Right cardiac atrium (tissue), 5 donors: ENCODE data around the gene FRMD3. TPM values are rescaled to one million over a fixed set of nuclear protein-coding genes. Genes with fewer than 3 reads are reported as not detected.

Experiments
- ATAC-seq, 2 donors: fragments of 200-7000 bp; cut with Tn5 transposase; one replicate each; pipeline versions ENCODE4 v1.8.0 to v1.9.1; 2020; ENCODE audit warnings: moderate library complexity in 2 of 2, mild to moderate bottlenecking in 1 of 2
- DNase-seq, 3 donors: peaks; one replicate each; pipeline ENCODE4 v3.0.0-alpha.2; 2020
- H3K27ac ChIP-seq: one replicate; pipeline ENCODE4 v1.5.1; 2013; ENCODE audit warnings: mild to moderate bottlenecking, low read length, control low read depth, moderate library complexity
- H3K27me3 ChIP-seq: one replicate; pipeline ENCODE4 v1.6.1; 2013; ENCODE audit not compliant: control insufficient read depth, insufficient read depth
- H3K4me1 ChIP-seq: one replicate; pipeline ENCODE4 v1.6.1; 2013; ENCODE audit warnings: low read length; ENCODE audit not compliant: control insufficient read depth, insufficient read depth
- H3K4me3 ChIP-seq: one replicate; pipeline ENCODE4 v1.5.1; 2013; ENCODE audit warnings: low read length, control low read depth
- H3K9me3 ChIP-seq: one replicate; pipeline ENCODE4 v1.6.1; 2013; ENCODE audit warnings: low read length; ENCODE audit not compliant: control insufficient read depth
- WGBS: extraction: QIAGEN DNeasy Blood & Tissue Kit; methylation state at CpG from one replicate; pipeline ENCODE4 v1.1.7; 2013; 5-methylcytosine and 5-hydroxymethylcytosine counted together
- intact Hi-C, 4 donors: fragments of 100-400 bp; cut with DNase I; formaldehyde crosslinking; loops; one replicate each; pipeline versions ENCODE4 v1.11.0 to v1.14.0; 2022 to 2023
- polyA plus RNA-seq: library from polyadenylated mRNA; stranded (reverse); fragments of 200-250 nt; gene quantifications from one replicate; pipeline ENCODE4 v1.2.3, GENCODE V29; 2013
- total RNA-seq, 4 donors: library from RNA; stranded (reverse); fragmentation: NEBNext Ultra II Directional; extraction: Animal tissue kit (Norgen Biotek cat#: 25700); gene quantifications; one replicate each; pipeline ENCODE4 v1.2.1, GENCODE V29; 2021
- donor health status: healthy with polysubstance abuse.
- donor health status: DM: no; HTN: yes; CAD: no.
- donor health status: DM: no; HTN: no; CAD: no.
- donor health status: DM: no; HTN: yes; CAD: no; lungs with severe emphysema.
- donor health status: DM: yes; HTN: yes; CAD: no.

Gene FRMD3
- total and polyA plus RNA-seq, 5 donors, result 34.3 to 75.1 (median 65.7) TPM

- WGBS, result 63% methylated on average over 6 of the region's 6 CpGs
- Histone ChIP-seq H3K4me1 (no peaks in the 10 kb centered on the region), H3K27ac (peak overlapping the region; percentile 1), H3K27me3 (no peaks in the 10 kb centered on the region), H3K4me3 (no peak overlapping the region), H3K9me3 (no peaks in the 10 kb centered on the region)
- DNase-seq (peak in 1 of 3 donors; percentile 13), ATAC-seq (peak; percentile 50 to 63)
- intact Hi-C loops, result no loop called here
These were observed 299.1 kb downstream of the FRMD3 start for GRCh38 chr9:83238871-83239640.

DNA sequence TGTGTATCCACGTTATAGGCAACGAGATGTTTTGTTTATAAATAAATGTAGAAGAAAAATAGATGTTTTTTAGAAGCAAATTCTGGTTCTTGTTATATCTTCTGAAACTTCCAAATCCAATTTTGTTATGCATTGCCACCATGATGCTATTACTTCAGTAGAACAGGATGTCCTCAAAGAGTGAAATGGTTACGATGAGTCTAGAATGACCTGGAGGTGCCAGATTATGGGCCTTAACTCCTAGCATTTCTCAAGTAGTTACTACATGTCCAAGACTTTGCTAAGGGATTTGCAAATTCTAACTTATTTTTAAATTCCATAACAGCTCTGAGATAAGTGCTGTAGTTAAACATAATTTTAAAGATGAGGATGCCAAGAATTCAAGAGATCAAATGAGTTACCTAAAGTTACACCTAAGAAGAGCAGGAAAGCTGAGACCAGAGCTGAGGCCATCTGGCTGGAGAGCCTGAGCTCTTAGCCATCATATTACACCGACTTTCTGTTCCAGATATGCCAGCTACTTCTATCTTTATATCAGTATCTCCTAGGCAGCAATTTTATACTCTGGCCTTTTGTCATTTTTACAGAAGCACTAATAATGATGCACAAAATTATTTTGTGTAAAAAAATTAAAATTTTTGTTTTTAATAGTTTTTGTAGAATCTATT lies 302.0 kb downstream of the FRMD3 start:
- no peaks in the 10 kb centered on the region for H3K27me3 ChIP-seq
- intact Hi-C loops, result no loop called here
- peaks cover 2% of the 10 kb centered on the region for H3K4me1 ChIP-seq
- ATAC-seq (no peak), DNase-seq (no peak)
- H3K27ac ChIP-seq, result no peak overlapping the region
- no peak overlapping the region for H3K4me3 ChIP-seq
- no peaks in the 10 kb centered on the region for H3K9me3 ChIP-seq
- 78% methylated on average over 4 of the region's 4 CpGs for WGBS

DNA sequence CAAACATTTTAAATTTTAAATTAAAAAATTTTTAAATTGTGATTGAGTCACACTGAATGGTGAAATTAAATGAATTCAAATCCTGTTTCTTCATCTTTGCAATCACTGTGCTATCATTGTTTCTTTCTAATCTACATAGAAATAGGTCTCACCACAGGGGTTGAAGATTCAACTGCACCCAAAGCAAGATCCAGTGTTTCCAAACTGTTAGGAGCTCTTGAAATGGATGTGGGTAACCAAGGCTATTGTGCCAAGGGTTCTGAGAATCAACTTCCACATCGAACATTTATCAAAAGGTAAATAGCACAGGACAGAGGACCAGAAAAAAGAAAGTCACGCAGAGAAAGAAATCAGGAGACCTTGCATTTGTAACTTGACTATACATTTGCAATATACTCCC lies 302.7 kb downstream of the FRMD3 start:
- peaks cover 2% of the 10 kb centered on the region for H3K4me1 ChIP-seq
- ATAC-seq (no peak), DNase-seq (no peak)
- H3K4me3 ChIP-seq, result no peak overlapping the region
- no peaks in the 10 kb centered on the region for H3K9me3 ChIP-seq
- no peaks in the 10 kb centered on the region for H3K27me3 ChIP-seq
- 75% methylated on average over 2 of the region's 2 CpGs for WGBS
- no peak overlapping the region for H3K27ac ChIP-seq
- intact Hi-C loops, result no loop called here

DNA sequence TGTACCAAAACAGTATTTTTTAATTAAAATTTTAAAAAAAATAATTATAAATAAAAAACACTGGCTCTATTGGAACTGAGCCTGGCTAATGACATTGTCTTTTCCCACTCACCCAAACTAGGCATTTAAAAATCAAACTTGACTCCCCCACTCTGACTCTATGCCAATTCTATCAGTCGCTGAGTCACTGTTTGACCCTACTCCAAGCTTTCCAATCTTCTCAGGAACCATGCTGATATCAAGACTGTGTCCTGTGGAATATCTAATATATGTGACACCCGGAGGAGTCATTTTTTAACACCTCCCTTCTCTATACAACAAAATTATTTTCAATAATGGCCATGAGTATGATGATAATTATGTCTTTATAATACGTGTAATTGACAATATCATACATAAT lies 303.7 kb downstream of the FRMD3 start:
- Histone ChIP-seq H3K4me3 (no peak overlapping the region), H3K9me3 (no peaks in the 10 kb centered on the region), H3K27ac (no peak overlapping the region), H3K27me3 (no peaks in the 10 kb centered on the region), H3K4me1 (peaks cover 2% of the 10 kb centered on the region)
- peak; percentile 74 to 91 for ATAC-seq
- DNase-seq, result no peak
- intact Hi-C loops, result no loop called here
- 29% methylated on average over 3 of the region's 3 CpGs for WGBS

DNA sequence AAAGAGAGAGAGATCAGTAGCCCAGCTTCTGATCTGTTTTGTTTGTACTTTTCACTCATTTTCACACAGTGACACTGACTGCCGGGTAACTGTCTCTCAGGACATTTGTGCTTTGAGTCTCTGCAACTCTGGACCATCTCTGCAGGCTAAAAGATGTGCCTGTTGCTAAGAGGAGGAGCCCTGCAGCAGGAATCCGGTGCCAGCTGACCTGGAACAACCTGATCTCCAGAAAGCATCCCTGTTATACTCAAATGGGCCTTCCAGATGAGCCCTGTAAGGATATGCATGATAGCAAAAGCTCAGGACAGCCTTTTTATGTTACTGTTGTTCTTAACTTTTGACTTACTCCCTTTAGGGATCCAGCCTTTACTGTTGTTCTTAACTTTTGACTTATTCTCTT lies 304.6 kb downstream of the FRMD3 start:
- H3K4me3 ChIP-seq, result no peak overlapping the region
- intact Hi-C loops, result no loop called here
- H3K4me1 ChIP-seq, result peaks cover 2% of the 10 kb centered on the region
- H3K27me3 ChIP-seq, result no peaks in the 10 kb centered on the region
- DNase-seq (peak in 1 of 3 donors; percentile 56), ATAC-seq (peak; percentile 20 to 61)
- peak overlapping the region; percentile 52 for H3K27ac ChIP-seq
- 60% methylated on average over 2 of the region's 2 CpGs for WGBS
- H3K9me3 ChIP-seq, result no peaks in the 10 kb centered on the region

DNA sequence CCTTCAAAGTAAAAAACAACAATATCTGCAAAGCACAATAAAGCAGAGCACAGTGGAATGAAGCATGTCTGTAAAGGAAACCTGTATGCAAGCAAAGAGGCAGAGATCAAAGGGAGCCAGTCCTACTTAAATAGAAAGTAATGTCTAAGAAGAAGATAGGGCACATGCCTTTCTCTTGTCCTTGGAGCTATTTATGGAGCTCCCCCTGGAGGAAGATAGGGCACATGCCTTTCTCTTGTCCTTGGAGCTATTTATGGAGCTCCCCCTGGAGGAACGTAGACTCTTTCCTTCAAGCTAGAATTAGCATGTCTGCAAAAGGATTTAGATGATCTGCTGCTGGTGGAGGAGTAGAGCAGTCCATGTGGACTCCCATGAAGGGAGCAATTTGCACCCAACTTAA lies 307.2 kb downstream of the FRMD3 start:
- Histone ChIP-seq H3K4me1 (peaks cover 2% of the 10 kb centered on the region), H3K4me3 (no peak overlapping the region), H3K27me3 (no peaks in the 10 kb centered on the region), H3K9me3 (no peaks in the 10 kb centered on the region), H3K27ac (no peak overlapping the region)
- WGBS, result 33% methylated on average over 1 of the region's 1 CpG
- ATAC-seq (no peak), DNase-seq (no peak)
- intact Hi-C loops, result no loop called here

- DNase-seq (no peak), ATAC-seq (peak in 1 of 2 donors; percentile 61)
- WGBS, result 38% methylated on average over 3 of the region's 3 CpGs
- H3K4me1 ChIP-seq, result no peaks in the 10 kb centered on the region
- H3K9me3 ChIP-seq, result no peaks in the 10 kb centered on the region
- no peak overlapping the region for H3K27ac ChIP-seq
- no peaks in the 10 kb centered on the region for H3K27me3 ChIP-seq
- intact Hi-C loops, result no loop called here
- H3K4me3 ChIP-seq, result no peak overlapping the region
These were observed 317.5 kb downstream of the FRMD3 start for GRCh38 chr9:83220730-83221129.

DNA sequence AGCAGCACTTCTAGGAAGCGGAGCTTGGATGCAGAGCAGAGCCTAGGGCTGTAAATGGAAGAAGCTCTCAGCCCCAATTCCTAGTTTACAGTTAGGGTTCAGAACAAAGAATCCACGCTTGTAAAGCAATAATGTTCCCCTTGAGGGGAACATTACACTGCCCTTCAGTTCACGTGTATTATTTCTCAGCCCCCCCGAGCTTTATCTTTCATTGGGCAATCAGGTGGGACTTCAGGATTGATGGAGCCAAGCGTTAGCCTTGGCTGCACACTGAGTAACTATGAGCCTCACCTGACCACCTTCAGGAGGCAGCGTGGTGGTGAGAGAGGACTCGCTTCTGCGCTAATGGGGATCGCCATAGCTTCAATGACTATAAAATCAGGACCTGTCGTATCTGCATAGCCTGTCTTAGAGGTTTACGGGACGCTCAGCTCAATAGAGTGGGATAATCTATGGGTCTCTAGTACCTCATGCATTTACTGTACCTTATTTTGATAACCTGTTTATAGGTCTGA lies 318.2 kb downstream of the FRMD3 start:
- WGBS, result 51% methylated on average over 12 of the region's 12 CpGs
- Histone ChIP-seq H3K4me1 (no peaks in the 10 kb centered on the region), H3K4me3 (peak overlapping the region; percentile 69), H3K9me3 (no peaks in the 10 kb centered on the region), H3K27me3 (no peaks in the 10 kb centered on the region), H3K27ac (no peak overlapping the region)
- intact Hi-C loops, result loop anchor here (5.0 to 10.0 kb wide), 7 partner anchors 95 to 375 kb away; partner anchors contain the start of gene FRMD3 (in 1 of the 4)
- ATAC-seq, result peak; percentile 12 to 23
- DNase-seq, result no peak

DNA sequence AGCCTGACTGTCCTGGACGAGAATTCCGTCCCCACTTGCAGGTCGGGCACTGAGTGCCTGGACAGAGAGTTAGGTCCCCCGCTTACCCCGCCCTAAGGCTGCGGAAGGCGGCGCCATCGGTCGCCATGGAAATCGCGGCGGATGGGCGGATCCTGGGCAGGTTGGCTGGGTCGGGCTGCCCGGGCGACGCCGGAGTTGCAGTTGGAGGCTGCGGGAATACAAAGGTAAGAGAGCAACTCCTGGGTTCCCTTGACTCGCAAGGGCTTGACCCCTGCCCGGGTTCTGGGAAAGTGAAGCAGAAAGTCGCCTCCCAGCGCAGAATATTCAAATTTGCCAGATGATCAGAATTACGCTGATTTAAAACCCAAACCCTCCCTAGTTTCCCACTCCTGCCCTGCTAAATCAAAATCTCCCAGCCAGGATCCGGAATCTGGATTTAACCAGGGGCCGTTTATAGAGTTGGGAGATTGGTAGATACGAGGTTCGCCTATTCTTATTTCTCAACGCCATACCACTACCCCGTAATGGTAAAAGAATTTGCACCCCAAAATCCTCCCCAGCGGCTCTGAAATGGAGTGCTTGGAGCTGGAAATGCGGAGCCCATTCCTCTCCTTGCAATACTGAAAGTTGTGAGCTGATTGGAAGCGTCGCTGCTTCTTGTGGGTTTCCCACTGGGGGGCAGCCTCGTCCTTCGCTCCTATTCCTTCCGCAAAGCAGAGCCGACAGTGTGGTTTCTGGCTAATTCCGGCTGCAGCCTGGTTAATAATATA lies 318.9 kb downstream of the FRMD3 start:
- intact Hi-C loops, result loop anchor here (5.0 to 10.0 kb wide), 7 partner anchors 95 to 375 kb away; partner anchors contain the start of gene FRMD3 (in 1 of the 4)
- WGBS, result 2% methylated on average over 40 of the region's 40 CpGs
- H3K27ac ChIP-seq, result peak overlapping the region; percentile 15
- H3K4me3 ChIP-seq, result peak overlapping the region; percentile 69
- no peaks in the 10 kb centered on the region for H3K4me1 ChIP-seq
- no peaks in the 10 kb centered on the region for H3K27me3 ChIP-seq
- no peaks in the 10 kb centered on the region for H3K9me3 ChIP-seq
- ATAC-seq (peak; percentile 96 to 98), DNase-seq (peak; percentile 78 to 92 (median 90))

GRCh38 chr9:83218411-83219090 lies 319.6 kb downstream of the FRMD3 start:
- ATAC-seq, result no peak
- no peaks in the 10 kb centered on the region for H3K4me1 ChIP-seq
- no peaks in the 10 kb centered on the region for H3K27me3 ChIP-seq
- no peaks in the 10 kb centered on the region for H3K9me3 ChIP-seq
- no peak for DNase-seq
- intact Hi-C loops, result loop anchor here (5.0 to 10.0 kb wide), 7 partner anchors 96 to 376 kb away; partner anchors contain the start of gene FRMD3 (in 1 of the 4)
- H3K4me3 ChIP-seq, result peak overlapping the region; percentile 69
- WGBS, result 77% methylated on average over 11 of the region's 11 CpGs
- no peak overlapping the region for H3K27ac ChIP-seq
